RPMI7951 (cell line): Measurements from ENCODE around the gene ASB18. TPM values are rescaled to one million over a fixed set of nuclear protein-coding genes. Genes with fewer than 3 reads are reported as not detected.
"Not testable (repeated sequence)": the region's sequence is repeated elsewhere in the genome, so short reads cannot be mapped to it uniquely, and the experiment has no call there.

Source experiments
- DNase-seq: peaks from one replicate; pipeline ENCODE4 v3.0.0-alpha.2; 2012; ENCODE audit warnings: low read depth
- total RNA-seq: library from RNA; depleted of rRNA; stranded (reverse); fragments of >200 nt; shearing (Covaris generic); gene quantifications from 2 replicates; pipeline ENCODE4 v1.2.3, GENCODE V29; 2014

ASB18 gene
- total RNA-seq, 1 experiment from 2014 or later = not detected

DNA sequence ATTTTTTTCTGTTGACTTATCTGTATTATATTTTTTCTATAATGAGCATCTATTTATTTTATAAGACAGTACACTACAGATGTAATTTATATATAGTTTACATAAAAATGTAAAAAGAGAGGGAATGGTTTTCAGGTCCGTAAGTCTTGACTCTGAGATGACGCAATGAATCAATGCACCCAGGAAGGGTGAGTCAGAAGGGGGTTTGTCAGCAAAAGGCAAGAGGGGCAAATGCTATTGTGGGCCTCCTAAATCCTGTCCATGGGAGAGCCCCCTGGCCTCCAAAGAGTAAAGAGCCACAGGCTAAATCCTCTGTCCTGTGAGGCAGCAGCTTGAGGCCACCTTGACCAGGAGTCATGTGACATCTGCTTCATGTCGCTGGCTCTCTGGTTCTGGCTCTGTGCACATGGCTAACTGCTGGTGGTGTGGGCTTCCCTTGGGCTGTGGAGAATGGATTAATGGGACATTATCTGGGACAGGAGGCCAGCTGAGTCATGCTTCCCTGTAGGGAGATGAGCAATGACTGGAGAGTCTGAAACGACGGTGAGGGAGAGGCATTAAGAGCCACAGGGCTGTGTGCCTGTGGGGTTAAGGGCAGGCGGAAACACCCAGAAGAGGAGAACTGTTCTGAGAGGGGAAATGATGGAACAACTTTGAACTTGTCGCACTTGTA, 22.8 kb upstream of the ASB18 start:
- peak; percentile 81 for DNase-seq

DNA sequence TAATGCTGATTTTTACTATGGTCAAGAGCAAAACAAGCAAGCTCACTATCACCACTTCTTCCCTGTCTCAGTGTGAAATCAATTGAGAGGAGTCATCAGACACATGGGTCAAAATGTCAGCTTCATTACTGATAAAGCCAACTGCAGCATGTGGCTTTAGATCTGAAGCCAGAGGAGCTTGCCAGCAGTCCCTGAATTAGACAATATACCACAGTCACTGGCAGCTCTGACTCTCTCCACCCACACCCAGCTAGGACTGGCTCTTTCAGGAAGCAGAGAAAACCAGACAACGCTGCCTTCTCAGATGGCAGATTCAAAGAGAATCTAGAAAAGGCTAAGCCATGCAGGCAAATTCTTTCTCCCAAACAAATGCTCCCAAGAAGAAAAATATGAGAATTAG, 20.0 kb upstream of the ASB18 start:
- peak; percentile 3 for DNase-seq

DNA sequence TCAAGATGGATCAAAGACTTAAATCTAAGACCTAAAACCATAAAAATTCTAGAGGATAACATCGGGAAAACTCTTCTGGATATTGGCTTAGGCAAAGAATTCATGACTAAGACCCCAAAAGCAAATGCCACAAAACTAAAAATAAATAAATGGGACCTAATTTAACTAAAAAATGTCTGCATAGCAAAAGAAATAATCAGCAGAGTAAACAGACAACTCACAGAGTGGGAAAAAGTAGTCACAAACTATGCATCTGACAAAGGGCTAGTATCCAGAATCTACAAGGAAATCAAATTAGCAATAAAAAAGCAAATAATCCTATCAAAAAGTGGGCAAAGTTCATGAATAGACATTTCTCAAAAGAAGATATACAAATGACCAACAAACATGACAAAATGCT, 18.2 kb upstream of the ASB18 start:
- no peak for DNase-seq

DNA sequence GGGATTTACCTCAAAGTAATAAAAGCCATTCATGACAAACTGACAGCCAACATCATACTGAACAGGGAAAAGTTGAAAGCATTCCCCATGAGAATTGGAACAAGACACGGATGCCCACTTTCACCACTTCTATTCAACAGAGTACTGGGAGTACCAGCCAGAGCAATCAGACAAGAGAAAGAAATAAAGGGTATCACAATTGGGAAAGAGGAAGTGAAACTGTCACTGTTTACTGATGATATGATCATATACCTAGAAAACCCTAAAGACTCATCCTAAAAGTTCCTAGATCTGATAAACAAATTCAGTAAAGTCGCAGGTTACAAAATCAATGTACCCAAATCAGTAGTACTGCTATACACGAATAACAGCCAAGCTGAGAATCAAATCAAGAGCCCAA, 17.2 kb upstream of the ASB18 start:
- DNase-seq = no peak

DNA sequence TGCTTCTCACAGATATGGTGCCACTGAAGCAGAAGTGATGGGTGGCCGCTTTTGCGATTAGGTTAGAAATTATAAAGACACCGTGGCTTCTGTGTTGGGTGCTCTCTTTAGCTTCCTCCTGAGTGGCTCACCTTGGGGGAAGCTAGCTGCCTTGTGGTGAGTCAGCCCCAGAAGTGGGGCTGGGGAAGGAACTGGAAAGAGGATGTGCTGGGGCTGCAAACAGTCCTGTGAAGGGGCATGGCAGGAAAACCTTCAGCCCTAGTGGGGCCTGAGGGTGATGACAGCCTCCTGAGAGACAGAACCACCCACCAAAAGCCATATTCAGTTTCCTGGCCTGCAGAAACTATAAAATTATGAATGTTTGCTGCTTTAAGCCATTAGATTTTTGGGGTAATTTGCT, 8.9 kb upstream of the ASB18 start:
- DNase-seq = no peak

DNA sequence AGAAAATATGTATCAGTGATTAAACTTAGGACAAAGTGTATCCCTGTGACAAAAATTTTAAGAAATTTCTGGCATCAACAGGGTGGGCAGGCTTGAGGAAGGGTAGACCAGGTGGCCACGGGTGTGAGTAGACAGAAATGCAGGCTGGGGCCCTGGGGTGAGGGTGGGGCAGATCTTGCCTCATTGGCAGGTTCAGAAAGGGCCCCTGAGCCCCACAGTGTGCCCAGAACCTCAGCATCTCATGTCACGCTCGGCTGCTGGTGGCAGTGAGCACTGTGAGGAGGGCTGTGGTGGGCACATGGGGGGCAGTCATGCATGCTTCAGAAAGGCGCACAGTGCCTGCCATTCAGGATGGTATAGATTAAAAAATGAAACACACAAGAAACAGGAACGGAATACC, 7.6 kb upstream of the ASB18 start:
- no peak for DNase-seq

DNA sequence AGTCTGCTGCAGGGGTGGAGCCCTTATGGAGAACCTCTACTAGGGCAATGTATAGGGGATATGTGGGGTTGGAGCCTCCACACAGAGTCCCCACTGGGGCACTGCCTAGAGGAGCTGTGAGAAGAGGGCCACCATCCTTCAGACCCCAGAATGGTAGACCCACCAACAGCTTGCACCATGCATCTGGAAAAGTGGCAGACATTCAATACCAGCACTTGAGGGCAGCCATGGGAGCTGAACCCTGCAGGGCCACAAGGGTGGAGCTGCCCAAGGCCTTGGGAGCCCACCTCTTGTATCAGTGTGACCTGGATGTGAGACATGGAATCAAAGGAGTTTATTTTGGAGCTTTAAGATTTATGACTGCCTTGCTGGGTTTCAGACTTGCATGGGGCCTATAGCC, 5.7 kb upstream of the ASB18 start:
- DNase-seq = not testable (repeated sequence)

DNA sequence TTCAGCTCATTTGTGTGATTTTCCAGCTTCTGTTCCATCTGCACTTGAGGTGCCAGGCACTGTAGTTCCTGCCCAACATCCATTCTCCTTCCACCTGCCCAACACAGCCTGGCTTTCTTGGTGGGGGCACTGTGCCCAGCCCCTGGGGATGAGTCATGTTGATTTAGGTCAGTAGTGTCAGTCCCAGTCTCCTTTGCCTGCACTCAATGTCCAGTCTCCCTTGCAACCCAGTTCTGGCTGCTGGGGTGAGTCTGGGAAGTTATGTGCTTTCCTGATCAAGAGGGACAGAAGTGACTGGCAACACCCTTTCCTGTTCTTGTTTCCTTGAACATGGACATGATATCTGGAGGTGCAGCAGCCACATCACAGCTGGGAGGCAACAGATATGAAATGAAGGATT, 1.5 kb upstream of the ASB18 start:
- no peak for DNase-seq

DNA sequence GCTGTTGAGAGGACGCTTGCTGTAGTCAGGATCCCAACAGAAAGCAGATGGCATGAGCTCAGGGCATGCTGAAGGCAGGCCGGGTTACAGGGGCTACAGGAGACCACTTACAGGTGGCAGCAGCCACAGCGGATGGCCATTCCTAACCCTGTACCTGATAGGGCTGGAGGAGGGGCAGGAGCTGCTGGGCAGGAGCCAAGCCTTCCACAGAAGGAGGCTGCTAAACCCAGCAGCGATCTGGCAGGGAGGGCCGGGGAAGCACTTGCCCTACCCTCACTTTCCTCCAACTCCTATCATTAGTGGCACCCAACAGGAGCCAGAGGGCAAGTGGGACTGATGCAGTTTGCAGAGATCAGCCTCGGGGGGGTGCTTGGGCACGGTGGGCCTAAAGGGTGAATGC, 2.0 kb downstream of the ASB18 start:
- DNase-seq = no peak

DNA sequence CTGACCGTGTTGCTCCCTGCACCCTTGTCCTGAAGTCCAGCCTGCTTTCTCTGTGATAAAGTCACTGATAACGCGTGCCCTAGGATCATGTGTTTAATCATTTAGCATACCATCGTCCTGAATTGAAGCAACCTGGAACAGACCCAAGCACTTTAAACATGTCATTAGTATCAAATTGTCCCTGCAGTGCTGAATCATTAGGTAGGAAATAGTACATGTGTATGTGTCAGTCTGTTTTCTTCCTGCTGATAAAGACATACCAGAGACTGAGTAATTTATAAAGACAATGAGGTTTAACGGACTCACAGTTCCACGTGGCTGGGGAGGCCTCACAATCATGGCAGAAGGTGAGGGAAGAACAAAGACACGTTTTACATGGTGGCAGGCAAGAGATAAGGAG, 2.8 kb downstream of the ASB18 start:
- DNase-seq = no peak

DNA sequence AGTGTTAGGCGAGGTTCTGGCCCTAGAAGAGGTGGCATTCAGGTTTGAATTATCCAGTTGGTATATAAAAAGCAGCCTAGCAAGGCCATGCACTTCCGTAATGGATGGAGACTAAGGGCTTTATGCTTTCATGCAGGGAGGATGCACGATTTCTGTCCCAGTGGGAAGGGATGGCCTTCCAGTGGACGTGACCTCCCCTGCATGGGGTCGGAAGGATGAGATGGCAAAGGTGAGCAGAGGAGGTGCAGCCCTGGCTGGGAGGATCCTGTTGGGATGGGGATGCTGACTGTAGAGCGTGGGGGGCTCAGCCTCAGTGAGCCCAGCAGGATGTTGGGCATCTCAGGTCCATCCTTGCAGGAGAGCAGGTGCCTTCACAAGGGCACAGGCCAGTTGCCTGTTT, 4.8 kb downstream of the ASB18 start:
- DNase-seq = no peak

DNA sequence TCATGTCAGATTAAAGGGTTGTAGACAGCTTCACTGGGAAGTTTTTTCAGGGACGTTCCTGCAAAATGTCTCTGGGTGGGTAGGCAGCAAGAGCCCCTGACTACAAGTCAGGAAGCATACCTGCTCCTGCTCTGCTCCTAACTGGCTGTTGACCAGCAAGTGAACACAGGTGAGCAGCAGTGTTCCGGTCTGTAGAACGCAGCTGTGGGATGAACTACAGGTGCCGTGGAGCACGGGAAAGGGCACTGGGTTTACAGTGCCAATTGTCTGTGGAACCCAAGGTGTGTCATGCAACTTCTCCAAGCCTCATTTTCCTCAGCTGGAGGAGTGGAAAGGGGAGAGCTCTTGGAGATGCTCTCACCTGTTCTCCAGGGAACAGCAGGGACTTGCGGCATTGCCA, 6.6 kb downstream of the ASB18 start:
- DNase-seq = no peak

DNA sequence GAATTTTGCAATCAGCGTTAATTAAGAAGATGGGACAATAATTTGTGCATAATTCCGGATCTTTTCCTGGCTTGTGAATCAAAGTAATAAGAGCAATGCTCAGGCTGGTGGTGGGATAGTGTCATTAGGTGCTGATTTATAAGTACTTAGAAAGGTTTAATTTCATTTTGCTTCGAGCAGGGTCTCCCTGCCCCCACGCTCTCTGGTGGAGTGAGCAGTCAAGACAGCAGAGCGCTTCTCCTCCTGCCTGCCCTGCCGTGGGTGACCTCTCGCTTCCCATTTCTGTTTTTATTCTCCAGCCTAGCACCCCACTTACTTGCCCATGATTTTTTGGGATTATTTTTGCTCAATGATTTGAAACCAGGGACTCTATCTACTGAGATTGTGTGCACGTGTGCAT, 7.1 kb downstream of the ASB18 start:
- DNase-seq = no peak

DNA sequence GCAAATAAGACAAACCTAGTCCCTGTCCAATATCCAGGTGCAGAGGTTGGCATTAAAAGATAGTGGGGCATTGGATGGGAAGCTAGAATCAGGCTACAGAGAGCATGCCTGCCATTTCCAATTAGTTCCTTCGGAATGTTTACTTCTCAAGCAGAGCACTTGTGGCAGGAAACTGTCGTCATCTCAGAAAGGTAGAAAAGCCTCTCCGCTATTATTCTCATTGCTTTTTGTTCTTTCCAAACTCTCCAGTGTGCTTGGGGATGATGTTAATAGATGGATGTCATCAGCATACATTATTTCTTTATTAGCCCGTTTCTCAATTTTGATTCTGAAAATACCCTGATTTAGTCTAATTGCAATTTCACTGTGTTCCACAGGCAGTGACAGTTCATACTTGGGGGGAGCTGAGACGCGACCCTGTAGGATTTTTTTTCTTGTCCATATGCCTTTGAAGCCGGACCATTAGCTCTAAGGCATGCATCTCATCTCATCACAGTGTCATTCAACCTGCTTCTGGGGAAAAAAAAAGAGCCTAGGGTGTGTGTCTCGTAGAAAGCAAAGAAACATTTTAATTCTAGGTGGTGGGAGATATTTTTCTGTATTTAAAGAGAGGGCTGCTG, 7.7 kb downstream of the ASB18 start:
- DNase-seq = no peak

DNA sequence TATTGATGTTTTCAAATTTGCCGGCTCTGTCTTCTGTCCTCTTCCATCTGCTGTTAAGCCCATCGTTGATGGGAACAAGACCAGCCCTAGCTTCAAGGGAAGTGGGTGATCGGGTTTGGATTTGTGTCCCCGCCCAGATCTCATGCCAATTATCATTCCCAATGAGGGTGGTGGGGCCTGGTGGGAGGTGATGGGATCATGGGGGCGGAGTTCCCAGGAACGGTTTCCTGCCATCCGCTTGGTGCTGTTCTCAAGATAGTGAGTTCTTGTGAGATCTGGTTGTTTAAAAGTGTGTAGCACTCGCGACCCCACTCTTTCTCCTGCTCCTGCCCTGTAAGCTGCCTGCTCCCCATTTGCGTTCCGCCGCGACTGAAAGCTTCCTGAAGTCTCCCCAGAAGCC, 9.5 kb downstream of the ASB18 start:
- no peak for DNase-seq

DNA sequence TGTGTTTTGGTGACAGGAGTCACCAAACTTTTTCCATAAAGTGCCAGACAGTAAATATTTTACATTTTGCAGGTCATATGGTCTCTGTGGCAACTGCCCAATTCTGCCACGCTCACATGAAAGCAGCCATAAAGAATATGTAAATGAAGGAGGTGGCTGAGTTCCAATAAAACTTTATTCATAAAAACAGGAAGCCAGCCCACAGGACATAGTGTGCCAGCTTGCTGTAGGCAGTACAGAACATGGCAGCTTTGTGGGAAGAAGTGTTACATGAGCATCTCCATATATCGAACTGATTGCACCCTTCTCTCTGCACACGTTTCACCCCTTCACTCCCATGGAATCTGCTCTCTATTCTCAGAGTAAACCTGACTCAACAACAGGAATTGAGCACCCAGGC, 10.2 kb downstream of the ASB18 start:
- no peak for DNase-seq

DNA sequence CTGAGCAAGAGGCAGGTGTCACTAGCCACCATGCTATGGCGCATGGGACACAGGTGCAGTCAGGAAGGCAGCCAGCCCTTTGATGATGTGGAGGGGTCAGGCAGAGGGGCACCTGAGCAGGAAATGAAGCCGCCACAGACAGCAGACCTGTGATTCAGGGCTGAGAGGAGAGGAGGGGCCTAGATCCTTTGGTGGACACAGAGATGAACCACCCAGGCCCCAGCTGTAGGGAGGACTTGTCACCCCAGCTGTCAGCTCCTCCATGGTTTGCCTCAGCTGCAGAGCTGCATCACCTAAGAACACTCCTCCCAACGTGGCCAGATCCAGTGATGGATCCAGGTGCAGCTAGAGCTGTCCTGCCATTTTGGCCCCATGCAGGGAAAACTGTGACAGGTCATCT, 11.6 kb downstream of the ASB18 start:
- no peak for DNase-seq

DNA sequence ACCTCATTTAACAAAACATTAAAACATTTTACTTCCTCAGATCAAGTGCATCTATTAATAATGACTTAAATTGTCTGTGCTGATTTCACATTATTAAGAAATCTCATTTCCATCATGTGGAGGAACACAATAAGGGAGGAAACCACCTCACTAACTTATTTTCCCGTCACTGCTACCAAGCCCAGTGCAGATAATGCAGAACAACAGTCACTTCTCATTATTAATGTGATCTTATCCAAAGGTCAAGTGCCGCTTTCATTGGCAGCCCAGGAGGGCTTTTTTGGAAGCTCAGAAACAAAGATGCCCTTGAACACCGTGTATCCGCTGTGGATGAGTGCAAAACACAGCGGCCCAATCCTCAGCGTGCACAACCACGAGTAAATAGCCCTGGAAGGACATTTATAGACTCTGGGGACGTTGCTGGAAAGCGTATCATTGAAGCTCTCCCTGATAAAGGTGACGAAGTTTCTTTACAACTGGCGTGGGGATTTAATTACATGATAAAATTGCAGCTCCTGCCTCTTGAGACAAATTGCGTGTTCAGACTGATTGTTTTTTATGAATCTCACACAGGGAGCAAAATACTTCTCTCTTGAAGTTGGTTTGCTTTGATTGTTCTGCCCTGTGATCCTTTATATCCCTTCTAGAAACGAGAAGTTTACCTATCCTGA, 13.2 kb downstream of the ASB18 start:
- no peak for DNase-seq

DNA sequence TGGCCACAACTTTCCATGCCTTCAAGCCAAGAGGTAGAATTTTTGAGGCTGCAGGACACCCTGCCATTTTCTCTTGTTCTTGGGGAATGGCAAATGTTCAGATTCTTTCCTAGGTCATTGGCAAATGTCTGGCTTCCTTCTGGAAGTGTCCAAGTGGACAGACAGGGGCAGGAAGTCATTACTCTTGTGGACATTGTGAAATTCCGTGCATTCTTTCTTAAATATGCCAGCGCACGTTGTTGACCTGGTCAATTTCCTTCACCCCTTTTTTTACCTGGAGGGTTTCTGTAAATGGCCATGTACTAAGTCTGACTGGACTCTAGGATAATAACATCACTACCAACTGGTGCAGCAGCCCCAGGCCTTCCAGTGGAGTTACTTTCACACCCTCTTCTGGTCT, 13.9 kb downstream of the ASB18 start:
- DNase-seq = no peak

DNA sequence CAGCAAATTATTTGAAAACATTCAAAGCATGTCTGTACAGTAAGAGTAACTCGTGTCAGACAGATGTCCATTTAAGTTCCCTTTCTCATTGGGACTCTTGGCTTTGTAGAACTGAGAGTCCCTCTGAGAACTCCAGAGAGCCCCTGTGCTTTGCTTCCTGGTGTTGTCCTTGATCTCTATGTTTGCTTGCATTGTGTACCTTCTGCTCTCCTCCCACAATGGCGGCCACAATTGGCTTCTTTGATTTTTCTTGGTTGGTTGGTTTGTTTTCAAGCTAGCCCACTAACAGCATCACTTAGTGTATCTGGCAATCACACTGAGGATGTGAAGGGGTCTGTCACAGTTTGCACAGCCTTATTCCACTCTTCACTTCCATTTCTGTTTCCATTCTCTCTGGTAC, 15.1 kb downstream of the ASB18 start:
- DNase-seq = no peak

DNA sequence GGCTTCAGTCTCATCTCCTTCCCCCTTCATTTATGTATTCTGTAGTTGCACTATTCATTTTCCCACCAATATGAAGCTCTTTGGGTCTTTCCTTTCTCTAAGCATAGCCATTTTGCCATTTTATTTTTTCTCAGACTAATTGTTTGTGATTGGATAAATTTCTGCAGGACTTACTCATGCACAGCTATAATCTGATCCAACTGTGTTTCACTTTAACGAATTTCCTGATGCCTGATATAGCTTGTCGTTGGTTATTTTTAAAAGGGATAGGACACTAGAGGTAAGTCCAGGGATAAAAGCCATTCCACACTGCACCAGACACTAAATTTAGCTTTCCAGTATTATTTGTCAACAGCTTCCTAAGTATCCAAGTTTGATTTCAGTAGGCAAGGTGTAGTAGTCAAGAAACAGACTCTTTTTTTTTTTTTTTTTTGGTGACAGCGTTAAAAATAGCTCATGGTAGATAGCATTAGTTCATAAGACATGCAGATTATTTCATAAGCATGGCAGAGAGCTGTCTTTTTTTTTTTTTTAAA, 17.4 kb downstream of the ASB18 start:
- no peak for DNase-seq

DNA sequence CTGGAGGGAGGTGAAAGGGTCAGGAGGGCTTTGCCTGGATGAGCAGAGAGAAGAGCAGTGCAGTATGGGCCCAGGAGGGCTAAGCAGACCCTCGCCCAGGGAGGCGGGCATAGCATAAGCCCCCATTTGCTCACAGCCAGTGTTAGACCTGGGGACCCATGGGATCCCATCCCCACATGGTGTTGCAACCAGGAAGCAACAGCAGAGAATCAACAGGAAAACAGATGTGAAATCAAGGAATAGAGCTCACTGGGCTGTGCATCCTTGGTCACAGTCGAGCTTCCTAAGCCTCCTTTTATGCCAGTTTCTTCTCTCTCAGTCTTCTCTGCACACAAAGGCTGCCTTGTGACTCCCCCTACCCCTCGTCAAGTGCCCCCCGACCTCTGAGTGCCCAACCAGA, 19.9 kb downstream of the ASB18 start:
- DNase-seq = no peak

DNA sequence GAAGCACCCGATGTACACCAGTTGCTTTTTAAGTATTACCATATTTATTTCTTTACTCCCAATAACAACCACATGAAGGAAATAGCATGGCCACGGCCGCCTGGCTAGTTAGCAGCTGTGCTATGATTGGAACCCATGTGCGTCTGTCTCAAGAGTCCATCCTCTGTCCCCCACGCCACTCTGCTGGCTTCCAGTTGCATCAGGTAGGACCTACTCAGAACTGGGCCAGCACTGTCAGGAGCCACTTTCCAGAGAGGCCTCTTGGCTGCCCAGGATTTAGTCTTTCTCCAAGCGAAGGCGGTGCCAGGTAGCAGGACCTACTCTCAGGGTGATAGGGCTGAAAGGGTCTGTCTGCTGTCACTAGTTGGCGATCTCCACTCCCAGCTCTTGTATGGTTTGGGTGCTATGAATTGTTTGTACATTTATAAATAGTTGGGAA, 22.1 kb downstream of the ASB18 start:
- no peak for DNase-seq
